Activated T-cell treated with anti-CD3 and anti-CD28 coated beads for 24 hours (primary cell): ENCODE data around the gene IDS.
A peak's percentile ranks its signal among the peaks of the same experiment; 100 is the strongest.
"Not testable (repeated sequence)": the region's sequence is repeated elsewhere in the genome, so short reads cannot be mapped to it uniquely, and the experiment has no call there.

Experiments used
- DNase-seq: peaks from one replicate; pipeline ENCODE4 v3.0.0-alpha.2; 2020; ENCODE audit warnings: low read depth

The IDS gene, protein sequence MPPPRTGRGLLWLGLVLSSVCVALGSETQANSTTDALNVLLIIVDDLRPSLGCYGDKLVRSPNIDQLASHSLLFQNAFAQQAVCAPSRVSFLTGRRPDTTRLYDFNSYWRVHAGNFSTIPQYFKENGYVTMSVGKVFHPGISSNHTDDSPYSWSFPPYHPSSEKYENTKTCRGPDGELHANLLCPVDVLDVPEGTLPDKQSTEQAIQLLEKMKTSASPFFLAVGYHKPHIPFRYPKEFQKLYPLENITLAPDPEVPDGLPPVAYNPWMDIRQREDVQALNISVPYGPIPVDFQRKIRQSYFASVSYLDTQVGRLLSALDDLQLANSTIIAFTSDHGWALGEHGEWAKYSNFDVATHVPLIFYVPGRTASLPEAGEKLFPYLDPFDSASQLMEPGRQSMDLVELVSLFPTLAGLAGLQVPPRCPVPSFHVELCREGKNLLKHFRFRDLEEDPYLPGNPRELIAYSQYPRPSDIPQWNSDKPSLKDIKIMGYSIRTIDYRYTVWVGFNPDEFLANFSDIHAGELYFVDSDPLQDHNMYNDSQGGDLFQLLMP

DNA sequence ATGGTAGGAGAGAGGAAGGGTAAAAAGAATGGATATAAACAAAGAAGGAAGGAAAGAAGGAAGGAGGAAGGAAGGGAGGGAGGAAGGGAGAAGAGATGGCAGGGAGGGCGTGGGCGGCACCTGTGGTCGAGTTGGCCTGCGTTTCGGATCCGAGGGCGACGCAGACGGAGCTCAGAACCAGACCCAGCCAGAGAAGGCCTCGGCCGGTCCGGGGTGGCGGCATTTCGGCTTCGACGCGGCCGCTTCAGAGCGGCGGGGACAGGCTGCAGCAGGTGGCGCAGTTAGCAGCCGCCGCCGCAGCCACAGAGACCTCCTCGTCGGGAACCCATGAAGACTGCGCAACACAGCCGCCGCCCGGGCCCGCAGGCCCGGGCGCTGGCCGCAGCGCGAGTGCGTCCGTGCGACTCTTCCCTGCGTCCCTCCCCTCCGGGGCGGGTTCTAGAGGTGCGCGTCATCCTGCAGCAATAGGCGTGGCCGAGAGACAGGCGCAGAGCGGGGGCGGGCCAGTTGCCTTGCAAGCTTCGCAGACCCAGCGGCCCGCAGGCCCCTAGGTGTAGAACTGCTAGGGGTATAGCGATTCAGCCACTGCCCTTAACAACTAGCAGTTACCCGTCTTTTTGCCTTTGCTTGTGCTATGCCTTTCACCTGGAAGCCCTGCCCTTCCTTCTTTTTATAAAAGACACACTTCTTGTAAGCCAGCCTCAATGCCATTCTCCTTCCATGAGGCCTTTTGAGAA, at the start of gene IDS:
TSS of gene IDS (minus strand) at position 392 of the 737 bp plus-strand sequence. CDS start at position 223, 169 bp downstream.
- DNase-seq = peak; percentile 77

DNA sequence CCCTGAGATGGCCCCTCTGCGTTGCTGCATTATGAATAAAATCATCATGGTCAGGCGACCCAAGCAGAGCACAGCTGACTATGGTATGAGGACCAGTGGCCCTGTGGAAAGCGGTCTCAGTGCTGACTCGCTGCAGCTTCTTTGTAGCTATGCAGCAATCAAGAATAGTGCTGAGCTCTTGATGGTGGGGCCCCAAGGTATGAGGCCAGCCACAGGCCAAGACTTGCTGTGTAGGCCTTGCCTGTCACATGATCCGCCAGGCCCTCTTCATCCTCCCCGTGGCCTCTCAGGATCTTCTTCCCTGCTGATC, 46.8 kb upstream of the IDS start:
- not testable (repeated sequence) for DNase-seq

DNA sequence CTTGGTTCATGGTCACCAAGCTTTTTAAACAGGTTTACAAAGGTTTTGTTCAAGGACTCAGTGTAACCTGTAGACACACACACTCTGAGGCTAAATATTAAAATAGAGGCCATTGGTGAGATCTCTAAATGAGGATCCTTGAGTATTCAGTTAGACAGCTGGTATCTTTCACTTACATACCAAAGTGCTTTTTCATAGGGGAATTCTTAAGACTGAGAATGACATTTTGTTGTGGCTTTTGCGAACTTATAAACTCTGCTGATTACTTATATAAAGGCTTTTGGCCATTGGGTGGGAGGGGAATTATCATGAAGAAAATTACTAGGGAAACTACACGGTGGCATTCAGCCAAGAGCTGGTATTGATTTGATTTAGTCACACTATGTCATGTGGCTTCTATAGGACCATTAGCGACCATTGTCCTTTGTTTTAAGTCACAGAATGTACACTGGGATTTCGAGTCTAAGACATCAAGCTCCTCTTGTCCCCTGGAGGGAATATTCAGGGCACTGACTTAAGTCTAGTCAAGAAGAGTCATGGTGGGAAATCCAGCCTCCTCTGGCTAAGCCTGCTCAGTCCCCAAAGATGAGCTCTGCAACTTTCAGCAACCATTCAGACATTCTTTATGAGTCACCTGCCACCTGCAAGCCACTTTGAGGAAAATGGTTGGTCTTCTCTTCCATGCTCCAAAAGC, 46.3 kb upstream of the IDS start:
- not testable (repeated sequence) for DNase-seq

DNA sequence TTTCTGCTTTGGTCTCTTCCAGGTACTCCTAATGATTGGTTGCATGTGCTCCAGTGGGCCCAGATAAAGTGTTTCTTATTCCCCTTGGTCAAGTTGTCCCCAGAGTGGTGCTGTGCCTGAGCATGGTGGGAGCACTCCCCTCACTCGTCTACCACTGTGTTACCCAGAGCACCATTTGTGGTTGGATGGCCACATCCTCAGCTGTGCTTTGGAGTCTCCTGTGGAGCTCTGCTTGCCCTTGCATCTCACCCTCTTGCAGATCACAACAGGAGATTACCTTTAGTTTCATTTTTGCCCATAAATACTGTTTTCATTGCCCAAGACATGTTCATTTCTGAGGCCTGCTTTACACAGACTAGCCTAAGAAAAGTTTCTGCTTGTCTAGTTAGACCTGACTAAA, 45.3 kb upstream of the IDS start:
- DNase-seq = not testable (repeated sequence)

DNA sequence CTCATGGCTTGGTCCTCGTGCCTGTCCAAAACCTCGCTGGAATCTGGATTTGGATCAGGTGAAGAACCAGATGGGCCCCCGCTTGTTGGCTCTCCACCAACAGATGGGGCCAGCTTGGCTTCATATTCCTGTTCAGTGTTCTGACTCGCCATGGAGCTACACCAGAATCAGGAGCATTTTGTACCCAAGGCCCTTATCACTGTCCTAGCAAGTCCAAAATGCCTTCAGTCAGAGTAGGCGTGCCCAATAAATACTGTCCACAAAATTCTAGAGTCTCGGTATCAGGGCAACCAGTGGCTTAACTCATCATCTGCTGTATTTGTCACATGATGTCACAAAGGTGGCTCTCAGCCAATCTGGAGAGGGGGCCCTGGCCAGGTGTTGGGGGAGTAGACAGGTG, 44.6 kb upstream of the IDS start, which contains the start of gene HSFX3:
TSS of gene HSFX3 (minus strand) at position 224 of the 400 bp plus-strand sequence. CDS start at position 152, 72 bp downstream.
- not testable (repeated sequence) for DNase-seq

DNA sequence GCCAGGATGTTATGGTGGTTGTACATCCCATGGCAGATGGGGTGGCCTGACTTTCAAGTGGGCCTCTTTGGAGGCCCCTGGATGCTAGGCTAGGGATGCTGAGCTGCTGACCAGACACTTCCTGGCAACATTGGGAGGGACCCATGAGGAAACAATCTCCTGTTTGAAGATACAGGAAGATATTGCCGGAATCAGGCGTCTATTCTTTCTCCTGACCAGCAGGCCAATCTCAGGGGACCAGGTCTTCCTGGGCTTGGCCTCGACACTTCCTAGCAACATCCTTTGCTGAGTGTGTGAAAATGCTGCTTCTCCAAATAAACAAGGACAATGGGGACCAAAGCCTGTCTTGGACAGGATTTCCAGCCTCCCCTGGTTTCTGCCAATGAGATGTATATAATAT, 42.7 kb upstream of the IDS start:
- DNase-seq = not testable (repeated sequence)

DNA sequence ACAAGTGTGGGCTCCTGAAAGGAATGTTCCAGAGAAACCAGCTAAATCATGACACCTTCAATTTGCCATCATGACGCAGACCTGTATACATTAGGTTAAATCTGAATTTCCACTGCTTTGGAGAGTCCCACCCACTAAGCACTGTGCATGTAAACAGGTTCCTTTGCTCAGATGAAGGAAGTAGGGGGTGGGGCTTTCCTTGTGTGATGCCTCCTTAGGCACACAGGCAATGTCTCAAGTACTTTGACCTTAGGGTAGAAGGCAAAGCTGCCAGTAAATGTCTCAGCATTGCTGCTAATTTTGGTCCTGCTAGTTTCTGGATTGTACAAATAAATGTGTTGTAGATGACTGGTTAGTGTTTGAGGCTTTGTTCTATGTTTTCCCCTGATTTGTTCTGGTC, 41.9 kb upstream of the IDS start:
- not testable (repeated sequence) for DNase-seq

DNA sequence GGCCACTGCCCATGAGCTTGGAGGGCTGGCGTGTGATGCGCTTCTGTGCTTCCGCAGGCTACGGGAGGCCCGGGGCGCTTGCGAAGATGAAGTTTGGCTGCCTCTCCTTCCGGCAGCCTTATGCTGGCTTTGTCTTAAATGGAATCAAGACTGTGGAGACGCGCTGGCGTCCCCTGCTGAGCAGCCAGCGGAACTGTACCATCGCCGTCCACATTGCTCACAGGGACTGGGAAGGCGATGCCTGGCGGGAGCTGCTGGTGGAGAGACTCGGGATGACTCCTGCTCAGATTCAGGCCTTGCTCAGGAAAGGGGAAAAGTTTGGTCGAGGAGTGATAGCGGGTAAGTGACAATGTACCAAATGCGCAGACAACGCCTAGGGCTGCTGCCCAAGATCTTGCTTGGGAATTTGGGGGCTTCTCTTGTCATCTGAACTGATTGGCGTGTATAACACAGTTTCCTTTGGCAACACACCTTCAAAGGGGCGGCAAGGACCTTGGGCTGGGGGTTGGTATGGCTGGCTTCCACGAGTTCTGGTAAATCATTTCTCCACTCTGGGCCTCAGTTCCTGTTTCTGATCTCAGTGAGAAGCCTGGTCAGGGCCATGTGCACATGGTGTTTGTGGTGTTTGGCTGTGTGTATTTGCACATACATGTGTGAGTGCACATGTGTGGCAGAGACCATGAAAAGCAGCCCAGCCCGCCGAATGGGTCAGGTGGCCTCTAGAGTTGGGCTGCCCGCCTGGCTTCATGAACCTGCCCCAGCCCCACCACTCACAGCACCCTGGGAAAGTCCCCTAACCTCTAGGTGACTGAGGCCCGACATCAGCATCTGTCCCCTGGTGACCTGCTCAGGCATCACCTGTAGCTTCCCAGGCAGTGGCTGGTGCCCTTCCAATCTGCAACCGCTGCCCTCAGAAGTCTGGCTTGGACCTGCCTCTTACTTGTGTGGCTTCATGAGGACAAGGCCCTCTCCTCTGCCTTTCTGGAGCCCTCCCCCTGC, 40.7 kb upstream of the IDS start:
- DNase-seq = not testable (repeated sequence)

DNA sequence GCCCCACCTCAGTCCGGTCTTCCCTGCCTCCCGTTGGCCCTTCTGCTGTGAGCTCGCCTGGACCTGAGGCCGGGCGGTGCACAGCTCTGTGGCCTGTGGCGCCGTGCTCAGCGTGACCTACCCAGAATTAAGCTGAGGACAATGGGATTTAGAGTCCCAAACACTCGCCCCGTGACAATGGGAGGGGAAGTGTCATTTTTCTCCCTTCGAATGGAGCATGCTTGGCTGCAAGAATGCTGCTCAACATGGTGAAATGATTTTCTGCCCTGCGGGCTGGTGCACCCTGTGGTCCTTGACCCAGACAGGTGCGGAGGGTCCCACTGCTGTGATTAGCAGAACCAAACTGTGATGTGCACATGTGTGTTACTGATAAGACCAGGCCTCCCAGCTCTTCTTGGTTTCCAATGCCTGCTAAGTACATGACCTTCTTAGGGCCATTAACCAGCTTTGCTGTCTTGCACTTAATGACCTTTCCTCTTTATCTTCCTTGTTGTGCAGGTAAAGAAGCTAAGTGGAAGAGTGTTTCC, 36.5 kb upstream of the IDS start:
- DNase-seq = no peak

DNA sequence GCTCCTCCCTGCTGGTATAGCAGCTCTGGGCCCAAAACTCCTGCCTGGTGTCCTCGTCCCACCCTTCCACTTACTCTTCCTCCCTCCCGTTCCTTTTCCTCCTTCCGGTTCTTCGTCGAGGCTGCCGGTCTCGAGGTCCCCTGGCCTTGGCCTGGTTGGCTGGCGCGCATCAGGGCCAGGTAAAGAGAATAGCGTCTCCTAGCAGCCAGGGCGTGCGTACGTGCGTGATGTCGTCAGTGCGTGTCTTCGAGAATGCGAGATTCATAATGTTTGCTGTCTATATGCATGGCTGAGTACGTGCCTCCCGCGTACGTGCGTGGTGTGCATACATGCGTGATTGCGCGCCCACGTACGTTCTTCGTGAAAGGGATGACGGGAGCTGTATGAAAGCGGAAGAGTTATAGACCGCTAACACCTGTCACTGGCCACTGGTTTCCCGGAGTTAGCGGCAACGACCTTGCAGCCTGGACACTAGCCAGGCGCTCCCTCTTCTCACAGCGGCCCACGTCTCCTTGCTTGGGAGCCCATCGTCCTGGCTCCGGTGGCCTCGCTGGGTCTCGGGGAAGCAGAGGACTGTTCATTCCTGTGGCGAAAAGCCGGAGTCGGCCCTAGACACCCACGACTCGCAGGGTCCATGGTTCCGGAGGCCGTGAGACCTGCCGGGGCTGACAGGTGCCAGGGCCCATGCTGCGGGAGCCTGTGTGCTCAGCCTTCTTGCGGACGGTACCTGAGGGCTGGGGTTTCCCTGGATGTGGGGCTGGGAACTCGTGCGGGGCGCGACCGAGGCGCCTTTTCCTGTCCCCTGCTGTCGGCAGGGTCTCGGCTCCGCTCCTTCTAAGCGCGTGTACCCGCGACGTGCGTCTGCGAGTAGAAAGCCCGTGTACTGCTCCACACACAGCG, 35.8 kb upstream of the IDS start, which contains the start of gene EOLA1:
TSS of gene EOLA1 (plus strand) at position 392 of the 900 bp plus-strand sequence. CDS start 4,619 bp downstream, outside the sequence.
- DNase-seq = peak; percentile 80

DNA sequence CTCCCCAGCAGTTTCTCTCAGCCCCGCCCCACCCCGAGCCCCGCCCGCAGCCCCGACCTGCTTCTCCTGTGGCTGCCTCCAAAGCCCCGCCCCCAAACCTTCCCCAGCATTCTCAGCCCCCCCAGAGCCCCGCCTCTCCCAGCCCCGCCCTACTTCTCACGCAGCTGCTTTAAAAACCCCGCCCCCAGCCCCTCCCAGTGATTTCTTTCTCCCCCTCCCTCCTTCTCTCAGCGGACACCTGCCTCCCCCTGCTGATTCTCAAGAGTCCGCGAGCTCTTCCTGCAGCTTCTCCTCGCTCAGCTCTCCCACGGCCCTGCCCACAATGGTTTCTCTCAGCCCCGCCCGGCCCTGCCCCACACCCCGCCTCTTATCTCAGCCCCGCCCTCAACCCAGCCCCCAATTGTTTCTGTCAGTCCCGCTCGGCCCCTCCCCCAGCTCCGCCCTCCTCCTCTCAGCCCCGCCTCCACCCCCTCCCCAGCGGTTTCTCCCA, 35.1 kb upstream of the IDS start:
- DNase-seq = peak; percentile 78

DNA sequence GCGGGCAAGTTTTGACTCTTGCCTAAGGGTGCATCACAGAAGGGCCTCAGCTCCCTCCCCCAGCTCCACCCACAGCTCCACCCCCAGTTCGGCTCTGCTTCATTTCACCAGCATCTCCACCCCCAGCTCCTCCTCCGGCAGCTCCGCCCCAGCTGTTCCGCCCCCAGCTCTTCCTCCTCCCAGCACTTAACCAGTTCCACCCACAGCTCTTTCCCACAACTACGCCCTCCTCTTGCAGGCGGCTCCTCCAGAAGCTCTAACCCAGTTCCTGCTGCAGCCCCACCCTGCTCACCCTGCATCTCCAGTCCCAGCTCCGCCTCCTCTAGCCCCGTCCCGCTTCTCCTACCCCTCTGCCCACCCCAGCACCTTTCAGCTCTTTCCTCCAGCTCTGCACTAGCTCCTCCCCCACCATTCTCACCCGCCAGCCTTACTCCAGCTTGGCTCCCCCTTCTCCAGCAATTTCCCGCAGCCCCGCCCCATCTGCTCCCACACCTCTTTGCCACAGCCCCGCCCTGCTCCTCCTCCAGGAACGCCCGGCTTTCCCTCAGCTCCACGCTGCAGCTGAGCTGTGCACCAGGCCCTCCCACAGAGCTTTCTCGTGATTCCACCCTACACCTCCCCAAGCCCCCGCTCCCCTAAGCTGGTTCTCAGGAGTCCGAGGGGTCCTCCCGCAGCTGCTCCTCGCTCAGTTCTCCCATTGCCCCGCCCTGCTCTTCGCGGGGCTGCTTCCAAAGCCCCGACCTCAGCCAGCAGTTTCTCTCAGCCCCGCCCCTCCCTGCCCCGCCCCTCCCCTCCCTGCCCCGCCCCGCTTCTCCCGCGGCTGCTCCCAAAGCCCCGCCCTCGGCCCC, 34.4 kb upstream of the IDS start:
- peak; percentile 72 for DNase-seq

DNA sequence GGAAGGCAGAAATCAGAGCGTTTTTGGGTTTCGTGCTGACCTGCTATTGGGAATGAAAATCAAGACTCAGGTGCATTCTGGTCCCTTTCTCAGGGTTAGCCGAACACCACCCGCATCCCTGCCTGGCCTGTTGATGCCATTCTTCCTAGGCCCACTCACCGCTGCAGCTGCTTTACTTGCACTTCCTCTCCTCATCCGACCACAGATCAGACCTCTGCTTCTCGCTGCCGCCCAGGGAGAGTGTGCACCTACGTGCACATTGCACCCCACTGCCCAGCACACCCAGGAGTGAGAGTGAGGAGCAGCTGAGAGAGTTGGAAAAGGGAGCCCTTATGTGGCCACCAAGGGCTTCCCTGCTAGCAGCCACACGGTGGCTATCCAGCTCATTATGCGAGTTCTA, 32.4 kb upstream of the IDS start:
- DNase-seq = not testable (repeated sequence)

DNA sequence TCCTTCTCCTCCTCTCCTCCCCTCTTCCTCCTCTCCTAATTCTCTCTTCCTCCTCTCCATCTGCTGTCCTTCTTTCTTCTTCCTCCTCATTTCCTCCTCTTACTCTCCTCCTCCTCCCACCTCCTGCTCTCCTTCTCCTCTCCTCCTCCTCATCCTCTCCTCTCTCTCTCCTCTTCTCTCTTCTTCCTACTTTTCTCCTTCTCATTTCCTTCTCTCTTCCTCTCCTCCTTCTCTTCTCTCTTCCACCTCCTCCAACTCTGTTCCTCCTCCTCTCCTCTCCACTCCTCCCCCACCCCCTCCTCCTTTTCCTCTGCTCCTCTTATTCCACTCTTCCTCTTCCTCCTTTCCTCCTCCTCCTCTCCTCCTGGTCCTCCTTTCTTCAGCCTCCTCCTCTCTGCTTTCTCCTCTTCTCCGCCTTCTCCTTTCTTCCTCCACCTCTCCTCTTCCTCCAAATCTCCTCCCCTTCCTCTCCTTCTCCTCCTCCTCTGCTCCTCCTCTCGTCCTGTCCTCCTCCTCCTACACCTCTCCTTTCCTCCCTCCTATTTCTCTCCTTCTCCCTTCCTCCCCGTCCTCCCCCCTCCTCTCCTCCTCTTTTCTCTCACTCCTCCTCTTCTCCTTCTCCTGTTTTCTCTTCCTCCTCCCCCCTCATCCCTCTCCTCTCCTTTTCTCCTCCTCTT, 30.0 kb upstream of the IDS start:
- DNase-seq = not testable (repeated sequence)

DNA sequence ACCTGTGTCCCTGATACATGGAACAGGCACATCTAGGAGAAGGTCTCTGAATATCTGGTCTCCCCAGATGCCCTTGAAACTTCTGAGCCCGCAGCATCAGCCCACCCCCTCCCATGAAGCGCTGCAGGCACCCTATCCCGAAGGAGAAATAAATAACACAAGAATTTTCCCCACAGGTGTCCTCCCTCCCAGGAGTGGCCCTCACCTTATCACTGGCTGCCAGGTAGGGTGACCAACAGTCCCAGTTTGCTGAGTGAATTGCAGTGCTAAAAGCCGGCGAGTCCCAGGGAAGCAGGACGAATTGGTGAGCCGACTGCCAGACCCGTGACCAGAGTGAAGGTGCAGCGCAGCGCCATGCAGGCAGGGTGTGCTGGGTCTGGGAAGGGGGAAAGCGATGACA, 28.9 kb upstream of the IDS start:
- DNase-seq = not testable (repeated sequence)

DNA sequence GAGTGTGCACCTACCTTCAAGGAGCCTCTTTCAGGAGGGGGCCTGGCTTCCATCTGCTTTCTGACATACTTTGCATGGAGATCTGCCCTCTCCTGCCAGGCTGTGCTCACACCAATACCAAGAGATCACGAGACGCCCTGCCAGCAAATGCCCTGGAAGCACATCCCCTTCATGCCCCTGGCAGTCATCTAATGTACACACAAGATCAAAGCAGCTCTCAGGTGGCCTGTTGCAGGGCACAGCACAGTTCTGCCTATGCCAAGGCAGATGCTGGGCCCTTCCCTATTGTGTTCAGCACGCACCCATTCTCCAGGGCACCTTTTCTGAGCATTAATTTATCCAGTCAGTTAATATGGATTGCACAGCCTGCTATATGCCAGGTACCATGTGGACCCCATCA, 27.8 kb upstream of the IDS start:
- not testable (repeated sequence) for DNase-seq

DNA sequence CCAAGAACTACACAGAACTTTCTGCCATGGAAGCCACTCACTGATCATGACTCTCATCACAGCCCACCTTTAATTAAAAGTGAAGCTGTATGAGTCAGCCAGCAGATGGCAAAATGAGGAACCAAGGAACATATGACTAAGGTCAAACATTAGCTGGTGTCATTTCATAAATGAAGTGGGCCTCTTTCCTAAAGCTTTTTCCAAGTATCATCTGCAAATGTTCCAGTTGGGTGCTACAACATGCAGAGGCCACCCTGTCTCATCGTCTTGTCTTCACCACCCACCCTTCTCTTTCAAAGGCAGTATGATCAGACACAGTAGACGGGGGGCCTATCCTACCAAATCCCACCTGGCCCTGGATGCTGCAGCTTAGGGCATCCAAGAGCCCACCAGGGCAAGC, 26.5 kb upstream of the IDS start:
- no peak for DNase-seq

DNA sequence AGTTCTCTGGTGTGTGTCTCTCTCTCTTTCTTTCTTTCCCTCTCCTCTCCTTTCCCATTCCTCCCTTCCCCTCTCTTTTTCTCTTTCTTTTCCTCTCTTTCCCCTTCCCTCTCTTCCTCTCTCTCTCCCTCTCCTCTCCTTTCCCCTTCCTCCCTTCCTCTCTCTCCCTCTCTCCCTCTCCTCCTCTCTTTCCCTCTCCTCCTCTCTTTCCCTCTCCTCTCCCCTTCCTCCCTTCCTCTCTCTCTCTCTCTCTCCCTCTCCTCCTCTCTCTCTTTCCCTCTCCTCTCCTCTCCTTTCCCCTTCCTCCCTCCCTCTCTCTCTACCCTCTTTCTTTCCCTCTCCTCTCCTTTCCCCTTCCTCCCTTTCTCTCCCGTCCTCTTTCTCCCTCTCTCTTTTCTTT, 23.3 kb upstream of the IDS start:
- no peak for DNase-seq
